ENCODE measurements around the gene TIMM44. TPM values are rescaled to one million over a fixed set of nuclear protein-coding genes. Genes with fewer than 3 reads are reported as not detected.
A peak's percentile ranks its signal among the peaks of the same experiment; 100 is the strongest.

The TIMM44 gene
- total and polyA plus RNA-seq, 9 donors, result 29.8 to 110 (median 50.3) TPM

GRCh38 chr19:7905268-7905667, 38.2 kb downstream of the TIMM44 start:
- intact Hi-C loops (cut with DNase I), result no loop called here
- DNase-seq, result peak in 3 of 5 donors; percentile 33 to 52 (median 45)

GRCh38 chr19:7904074-7905020, 39.1 kb downstream of the TIMM44 start:
- peak; percentile 64 to 84 (median 81) for DNase-seq
- H3K27ac ChIP-seq, result peak overlapping the region; percentile 67 to 78

More at GRCh38 chr19:7905268-7905667, 38.2 kb downstream of the TIMM44 start:
- Histone ChIP-seq H3K36me3 (no peaks in the 10 kb centered on the region), H3K4me1 (ENCODE audit: insufficient read depth) (peaks cover 13% of the 10 kb centered on the region), H3K27ac (no peak overlapping the region), H3K27me3 (no peaks in the 10 kb centered on the region), H3K9me3 (no peaks in the 10 kb centered on the region), H3K4me3 (no peak overlapping the region)
- TF ChIP-seq EP300 (IDR thresholded peaks at IDR 0.05) (no peak), CTCF (IDR thresholded peaks at IDR 0.05) (no peak), POLR2A (IDR thresholded peaks at IDR 0.05) (no peak)
- WGBS, 3 donors, result 56 to 64% (median 57%) methylated on average over 10 of the region's 10 CpGs

GRCh38 chr19:7903244-7904073, 40.0 kb downstream of the TIMM44 start, which contains the start of gene MAP2K7:
Gene MAP2K7, plus strand, starts transcription at chr19:7903877. Its CDS starts 68 bp downstream, at chr19:7903945.
- peaks cover 13% of the 10 kb centered on the region for H3K4me1 ChIP-seq (ENCODE audit: insufficient read depth)
- no peaks in the 10 kb centered on the region for H3K27me3 ChIP-seq
- TF ChIP-seq CTCF (IDR thresholded peaks at IDR 0.05) (peak; percentile 25 to 83 (median 67)), POLR2A (IDR thresholded peaks at IDR 0.05) (peak; percentile 86), EP300 (IDR thresholded peaks at IDR 0.05) (peak; percentile 53)
- WGBS, 3 donors, result 0 to 1% (median 1%) methylated on average over 76 to 89 of the region's 89 CpGs
- H3K9me3 ChIP-seq, result no peaks in the 10 kb centered on the region
- H3K36me3 ChIP-seq, result no peaks in the 10 kb centered on the region
- intact Hi-C loops (cut with DNase I), result no loop called here
- peak; percentile 100 for DNase-seq
- H3K27ac ChIP-seq, result peak within 1 kb of the TSS; percentile 67 to 78
- H3K4me3 ChIP-seq, result peak within 1 kb of the TSS; percentile 90

More at GRCh38 chr19:7904074-7905020, 39.1 kb downstream of the TIMM44 start:
- intact Hi-C loops (cut with DNase I), result no loop called here
- TF ChIP-seq EP300 (IDR thresholded peaks at IDR 0.05) (no peak), CTCF (IDR thresholded peaks at IDR 0.05) (no peak), POLR2A (IDR thresholded peaks at IDR 0.05) (no peak)
- H3K4me1 ChIP-seq (ENCODE audit: insufficient read depth), result peaks cover 13% of the 10 kb centered on the region
- H3K36me3 ChIP-seq, result no peaks in the 10 kb centered on the region
- peak overlapping the region; percentile 90 for H3K4me3 ChIP-seq
- H3K27me3 ChIP-seq, result no peaks in the 10 kb centered on the region
- no peaks in the 10 kb centered on the region for H3K9me3 ChIP-seq
- WGBS, 3 donors, result 9 to 27% (median 11%) methylated on average over 23 to 65 of the region's 68 CpGs

- Histone ChIP-seq H3K4me1 (ENCODE audit: insufficient read depth) (peaks cover 13% of the 10 kb centered on the region), H3K4me3 (peak overlapping the region; percentile 51), H3K9me3 (no peaks in the 10 kb centered on the region), H3K27ac (peak overlapping the region; percentile 5 to 50), H3K36me3 (no peaks in the 10 kb centered on the region), H3K27me3 (no peaks in the 10 kb centered on the region)
- DNase-seq, result no peak
- TF ChIP-seq EP300 (IDR thresholded peaks at IDR 0.05), result no peak
- no peak for TF ChIP-seq CTCF (IDR thresholded peaks at IDR 0.05)
- no peak for TF ChIP-seq POLR2A (IDR thresholded peaks at IDR 0.05)
- intact Hi-C loops (cut with DNase I), result no loop called here
- WGBS, 3 donors, result 7 to 8% (median 8%) methylated on average over 19 to 20 of the region's 20 CpGs
Measured at GRCh38 chr19:7902796-7903243, 40.6 kb downstream of the TIMM44 start.

Measured in ovary (tissue), 9 donors.